HEK293 (cell line): ENCODE results near the gene UQCC2.

Source experiments
- CTCF ChIA-PET: fragments of 350-600 bp; formaldehyde crosslinking; extraction: SDS; loops from one replicate; lab custom pipeline; 2021; ENCODE audit warnings: antibody characterized with exemption; lab: Yijun Ruan, JAX
- POLR2A ChIA-PET: fragments of 300-600 bp; formaldehyde crosslinking; extraction: SDS; loops from one replicate; lab custom pipeline; 2020; ENCODE audit warnings: antibody characterized with exemption, inconsistent platforms; lab: Yijun Ruan, JAX
- H3K27ac ChIP-seq: fragments of 200-500 bp; sonication (Bioruptor generic); 2 replicates; pipeline ENCODE4 v1.5.1; 2014; ENCODE audit warnings: low read depth, low read length, control low read depth, inconsistent platforms; ENCODE audit errors: extremely low read depth
- H3K36me3 ChIP-seq, 2 experiments: fragments of 200-500 bp in 1 of 2; sonication (Bioruptor generic) in 1 of 2; 1 replicate in 1 of 2; 2 replicates in 1 of 2; pipeline ENCODE4 v1.5.1; 2014 to 2017; ENCODE audit warnings: inconsistent platforms in 2 of 2, low read length in 2 of 2; ENCODE audit not compliant: control insufficient read depth in 2 of 2, insufficient read depth in 1 of 2
- H3K4me1 ChIP-seq: fragments of 200-500 bp; sonication (Bioruptor generic); 2 replicates; pipeline ENCODE4 v1.5.1; 2014; ENCODE audit warnings: mild to moderate bottlenecking, low read length, inconsistent platforms; ENCODE audit not compliant: control insufficient read depth, insufficient read depth
- H3K4me3 ChIP-seq: 2 replicates; pipeline ENCODE4 v1.5.1; 2011; ENCODE audit warnings: low read depth, mild to moderate bottlenecking, control low read depth, low read length, moderate library complexity
- H3K9me3 ChIP-seq: fragments of 200-500 bp; sonication (Bioruptor generic); 2 replicates; pipeline ENCODE4 v1.5.1; 2014; ENCODE audit warnings: low read depth, low read length, inconsistent platforms; ENCODE audit not compliant: control insufficient read depth, insufficient read depth
- ATF2 ChIP-seq: fragments of 450-650 bp; formaldehyde crosslinking; IDR thresholded peaks from 2 replicates; pipeline ENCODE4 v1.5.1; 2016; ENCODE audit warnings: missing biosample characterization, missing genetic modification characterization, low read depth
- ELK4 ChIP-seq: IDR thresholded peaks from 2 replicates; pipeline ENCODE4 v1.6.1; 2011; ENCODE audit warnings: mild to moderate bottlenecking, low read depth, low read length, borderline replicate concordance
- GLI4 ChIP-seq: fragments of 450-650 bp; formaldehyde crosslinking; IDR thresholded peaks from 2 replicates; pipeline ENCODE4 v1.5.1; 2016; ENCODE audit warnings: missing biosample characterization, missing genetic modification characterization
- GLIS1 ChIP-seq: fragments of 450-650 bp; formaldehyde crosslinking; IDR thresholded peaks from 2 replicates; pipeline ENCODE4 v1.5.1; 2016; ENCODE audit warnings: missing biosample characterization, missing genetic modification characterization
- SCRT2 ChIP-seq: fragments of 450-650 bp; formaldehyde crosslinking; IDR thresholded peaks from 2 replicates; pipeline ENCODE4 v1.5.1; 2016; ENCODE audit warnings: missing biosample characterization, missing genetic modification characterization
- WT1 ChIP-seq: fragments of 450-650 bp; formaldehyde crosslinking; IDR thresholded peaks from 2 replicates; pipeline ENCODE4 v1.5.1; 2016; ENCODE audit warnings: missing biosample characterization, missing genetic modification characterization
- YY1 ChIP-seq: fragments of 450-650 bp; formaldehyde crosslinking; IDR thresholded peaks from 2 replicates; pipeline ENCODE4 v1.5.1; 2018; ENCODE audit warnings: missing biosample characterization, missing genetic modification characterization
- ZBTB48 ChIP-seq: fragments of 450-650 bp; formaldehyde crosslinking; IDR thresholded peaks from 2 replicates; pipeline ENCODE4 v1.5.1; 2016; ENCODE audit warnings: missing biosample characterization, missing genetic modification characterization
- ZBTB8A ChIP-seq: fragments of 450-650 bp; formaldehyde crosslinking; IDR thresholded peaks from 2 replicates; pipeline ENCODE4 v1.5.1; 2016; ENCODE audit warnings: missing biosample characterization, missing genetic modification characterization
- ZIC2 ChIP-seq: fragments of 450-650 bp; formaldehyde crosslinking; IDR thresholded peaks from 2 replicates; pipeline ENCODE4 v1.5.1; 2016; ENCODE audit warnings: missing biosample characterization, missing genetic modification characterization
- ZNF140 ChIP-seq: fragments of 450-650 bp; formaldehyde crosslinking; IDR thresholded peaks from 2 replicates; pipeline ENCODE4 v1.5.1; 2016; ENCODE audit warnings: missing biosample characterization, missing genetic modification characterization
- ZNF362 ChIP-seq: fragments of 450-650 bp; formaldehyde crosslinking; IDR thresholded peaks from 2 replicates; pipeline ENCODE4 v1.5.1; 2016; ENCODE audit warnings: missing biosample characterization, missing genetic modification characterization
- ZNF501 ChIP-seq: fragments of 450-650 bp; formaldehyde crosslinking; IDR thresholded peaks from 2 replicates; pipeline ENCODE4 v1.5.1; 2016; ENCODE audit warnings: missing biosample characterization, missing genetic modification characterization
- ZNF558 ChIP-seq: fragments of 450-650 bp; formaldehyde crosslinking; IDR thresholded peaks from 2 replicates; pipeline ENCODE4 v1.5.1; 2016; ENCODE audit warnings: missing biosample characterization, missing genetic modification characterization
- ZNF561 ChIP-seq: fragments of 450-650 bp; IDR thresholded peaks from 2 replicates; pipeline ENCODE4 v1.5.1; 2018; ENCODE audit warnings: missing biosample characterization, missing genetic modification characterization, borderline replicate concordance
- ZNF623 ChIP-seq: fragments of 450-650 bp; formaldehyde crosslinking; IDR thresholded peaks from 2 replicates; pipeline ENCODE4 v1.5.1; 2016; ENCODE audit warnings: missing biosample characterization, missing genetic modification characterization
- ZNF624 ChIP-seq: fragments of 450-650 bp; formaldehyde crosslinking; IDR thresholded peaks from 2 replicates; pipeline ENCODE4 v1.5.1; 2017; ENCODE audit warnings: missing biosample characterization, missing genetic modification characterization
- ZNF830 ChIP-seq: fragments of 450-650 bp; IDR thresholded peaks from 2 replicates; pipeline ENCODE4 v1.5.0; 2018; ENCODE audit warnings: missing biosample characterization, missing genetic modification characterization, low read depth, mild to moderate bottlenecking, moderate library complexity
- ZSCAN16 ChIP-seq: fragments of 450-650 bp; formaldehyde crosslinking; IDR thresholded peaks from 2 replicates; pipeline ENCODE4 v1.5.1; 2016; ENCODE audit warnings: missing biosample characterization, missing genetic modification characterization
- ZSCAN23 ChIP-seq: fragments of 450-650 bp; formaldehyde crosslinking; IDR thresholded peaks from 2 replicates; pipeline ENCODE4 v1.5.1; 2016; ENCODE audit warnings: missing biosample characterization, missing genetic modification characterization

Gene UQCC2

GRCh38 chr6:33757906-33758305 is 46.4 kb upstream of the UQCC2 start:
- CTCF ChIA-PET: interaction anchor here (0.7 to 12.1 kb wide), 7 partner anchors 12 to 423 kb away, joined by 3 to 193 read pairs (median 4); partner anchors contain the start of genes IP6K3 and UQCC2
- no peaks in the 10 kb centered on the region for H3K9me3 ChIP-seq
- POLR2A ChIA-PET: interaction anchor here (1.4 kb wide), 1 partner anchor 10 kb away, joined by 3 read pairs; no protein-coding TSS in a partner anchor
- peaks cover 27% of the 10 kb centered on the region for H3K4me1 ChIP-seq
- H3K4me3 ChIP-seq: no peak overlapping the region
- TF ChIP-seq GLIS1 (tag by site-specific recombination) (peak; percentile 45; the same call in 1 of the 2 replicates), ZNF624 (tag by site-specific recombination) (no peak)
- H3K27ac ChIP-seq: no peak overlapping the region
- H3K36me3 ChIP-seq: no peaks in the 10 kb centered on the region

- ChIA-PET POLR2A (interaction anchor here (1.4 kb wide), 1 partner anchor 11 kb away, joined by 3 read pairs; no protein-coding TSS in a partner anchor), CTCF (interaction anchor here (0.7 to 12.1 kb wide), 6 partner anchors 12 to 398 kb away, joined by 3 to 193 read pairs (median 6); partner anchors contain the start of genes IP6K3 and UQCC2)
- no peaks in the 10 kb centered on the region for H3K9me3 ChIP-seq
- H3K36me3 ChIP-seq: no peaks in the 10 kb centered on the region
- H3K4me1 ChIP-seq: peaks cover 31% of the 10 kb centered on the region
- no peak overlapping the region for H3K27ac ChIP-seq
- no peak overlapping the region for H3K4me3 ChIP-seq
- TF ChIP-seq WT1: 0 out of 2 replicates have a peak, but pooled peaks have one; percentile 11
- no peak for TF ChIP-seq YY1 (tag by site-specific recombination)
- TF ChIP-seq ZIC2: 0 out of 2 replicates have a peak, but pooled peaks have one; percentile 30
These were observed 45.6 kb upstream of the UQCC2 start for GRCh38 chr6:33757113-33757512.

- Histone ChIP-seq H3K36me3 (no peaks in the 10 kb centered on the region), H3K4me3 (no peak overlapping the region), H3K9me3 (no peaks in the 10 kb centered on the region), H3K27ac (no peak overlapping the region), H3K4me1 (peaks cover 32% of the 10 kb centered on the region)
- ChIA-PET CTCF (interaction anchor here (1.0 to 12.1 kb wide), 4 partner anchors 11 to 400 kb away, joined by 4 to 193 read pairs (median 62); partner anchors contain the start of gene IP6K3), POLR2A (no interaction called here)
- TF ChIP-seq SCRT2 (tag by site-specific recombination): peak; percentile 29; the same call in 1 of the 2 replicates
- TF ChIP-seq ZIC2: no peak
- TF ChIP-seq ZNF623 (tag by site-specific recombination): peak; percentile 96
These were observed 44.9 kb upstream of the UQCC2 start for GRCh38 chr6:33756211-33756954.

- ChIA-PET POLR2A (interaction anchor here (0.8 kb wide), 1 partner anchor 44 kb away, joined by 3 read pairs; the partner anchor contains the start of gene UQCC2), CTCF (interaction anchor here (0.6 to 12.1 kb wide), 9 partner anchors 10 to 550 kb away, joined by 3 to 193 read pairs (median 5); partner anchors contain the start of genes BAK1 and IP6K3)
- H3K4me3 ChIP-seq: no peak overlapping the region
- H3K27ac ChIP-seq: peak overlapping the region; percentile 37; the same call in 1 of the 2 replicates
- no peaks in the 10 kb centered on the region for H3K9me3 ChIP-seq
- no peaks in the 10 kb centered on the region for H3K36me3 ChIP-seq
- H3K4me1 ChIP-seq: peaks cover 26% of the 10 kb centered on the region
- no peak for TF ChIP-seq ZNF501 (tag by site-specific recombination)
- no peak for TF ChIP-seq ZNF561 (tag by site-specific recombination)
- TF ChIP-seq GLI4: no peak
- no peak for TF ChIP-seq ELK4
- no peak for TF ChIP-seq ZNF830
- TF ChIP-seq ZNF558 (tag by site-specific recombination): no peak
- no peak for TF ChIP-seq ATF2 (tag by site-specific recombination)
- peak; percentile 92 for TF ChIP-seq GLIS1 (tag by site-specific recombination)
- no peak for TF ChIP-seq ZSCAN23 (tag by site-specific recombination)
- TF ChIP-seq ZSCAN16 (tag by site-specific recombination): no peak
- no peak for TF ChIP-seq ZBTB48 (tag by site-specific recombination)
- TF ChIP-seq ZBTB8A (tag by site-specific recombination): peak; percentile 32; the same call in 1 of the 2 replicates
- TF ChIP-seq ZNF362 (tag by site-specific recombination): no peak
- TF ChIP-seq ZNF140 (tag by site-specific recombination): no peak
These were observed 43.8 kb upstream of the UQCC2 start for GRCh38 chr6:33755070-33755869.
